GM12874 (cell line): Measurements from ENCODE around the gene HOXB1.

Source experiments
- TF ChIP-seq, protein P1 (sequence below): IDR thresholded peaks from 2 replicates; pipeline ENCODE4 v1.5.1; 2011; ENCODE audit warnings: low read depth, mild to moderate bottlenecking, control low read depth, low read length, moderate library complexity; ENCODE audit not compliant: insufficient read depth

Gene HOXB1

DNA sequence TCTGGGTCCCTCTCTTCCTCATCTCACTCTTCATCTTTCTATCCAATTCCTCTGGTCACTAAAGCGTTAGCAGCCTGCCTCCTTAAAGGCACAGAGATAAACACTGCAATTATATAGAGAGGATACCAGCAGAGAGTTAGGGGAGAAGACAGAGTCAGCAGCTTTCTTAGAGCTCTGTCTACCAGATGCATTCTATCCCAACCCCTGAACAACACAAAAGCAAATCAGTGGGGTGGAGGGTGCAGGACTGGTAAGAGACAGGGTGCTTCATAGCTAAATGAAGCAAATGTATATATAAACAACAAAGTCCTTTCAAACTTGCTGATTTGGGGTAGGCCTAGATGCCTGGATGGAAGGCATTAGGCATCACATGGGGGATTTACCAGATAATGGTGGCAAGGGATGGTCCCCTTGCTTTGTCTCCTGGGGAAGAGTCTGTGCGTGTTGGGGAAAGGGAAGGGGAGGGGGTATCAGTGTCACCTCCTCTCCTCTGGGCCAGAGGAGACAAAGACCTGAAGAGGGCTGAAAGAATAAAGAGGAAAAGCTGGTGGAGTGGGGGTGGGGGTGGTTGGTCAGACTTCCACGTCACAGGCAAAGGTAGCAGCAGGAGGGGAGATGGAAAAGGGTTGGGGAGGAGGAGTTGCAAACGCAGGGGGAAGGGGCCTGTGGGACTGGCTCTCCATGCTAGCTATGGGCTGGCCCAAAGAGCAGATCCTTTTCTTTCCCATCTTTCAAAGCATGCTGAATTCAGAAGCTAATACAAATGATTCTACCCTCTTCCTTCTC, 35.3 kb upstream of the HOXB1 start:
- TF ChIP-seq, protein P1, sequence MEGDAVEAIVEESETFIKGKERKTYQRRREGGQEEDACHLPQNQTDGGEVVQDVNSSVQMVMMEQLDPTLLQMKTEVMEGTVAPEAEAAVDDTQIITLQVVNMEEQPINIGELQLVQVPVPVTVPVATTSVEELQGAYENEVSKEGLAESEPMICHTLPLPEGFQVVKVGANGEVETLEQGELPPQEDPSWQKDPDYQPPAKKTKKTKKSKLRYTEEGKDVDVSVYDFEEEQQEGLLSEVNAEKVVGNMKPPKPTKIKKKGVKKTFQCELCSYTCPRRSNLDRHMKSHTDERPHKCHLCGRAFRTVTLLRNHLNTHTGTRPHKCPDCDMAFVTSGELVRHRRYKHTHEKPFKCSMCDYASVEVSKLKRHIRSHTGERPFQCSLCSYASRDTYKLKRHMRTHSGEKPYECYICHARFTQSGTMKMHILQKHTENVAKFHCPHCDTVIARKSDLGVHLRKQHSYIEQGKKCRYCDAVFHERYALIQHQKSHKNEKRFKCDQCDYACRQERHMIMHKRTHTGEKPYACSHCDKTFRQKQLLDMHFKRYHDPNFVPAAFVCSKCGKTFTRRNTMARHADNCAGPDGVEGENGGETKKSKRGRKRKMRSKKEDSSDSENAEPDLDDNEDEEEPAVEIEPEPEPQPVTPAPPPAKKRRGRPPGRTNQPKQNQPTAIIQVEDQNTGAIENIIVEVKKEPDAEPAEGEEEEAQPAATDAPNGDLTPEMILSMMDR: no peak

DNA sequence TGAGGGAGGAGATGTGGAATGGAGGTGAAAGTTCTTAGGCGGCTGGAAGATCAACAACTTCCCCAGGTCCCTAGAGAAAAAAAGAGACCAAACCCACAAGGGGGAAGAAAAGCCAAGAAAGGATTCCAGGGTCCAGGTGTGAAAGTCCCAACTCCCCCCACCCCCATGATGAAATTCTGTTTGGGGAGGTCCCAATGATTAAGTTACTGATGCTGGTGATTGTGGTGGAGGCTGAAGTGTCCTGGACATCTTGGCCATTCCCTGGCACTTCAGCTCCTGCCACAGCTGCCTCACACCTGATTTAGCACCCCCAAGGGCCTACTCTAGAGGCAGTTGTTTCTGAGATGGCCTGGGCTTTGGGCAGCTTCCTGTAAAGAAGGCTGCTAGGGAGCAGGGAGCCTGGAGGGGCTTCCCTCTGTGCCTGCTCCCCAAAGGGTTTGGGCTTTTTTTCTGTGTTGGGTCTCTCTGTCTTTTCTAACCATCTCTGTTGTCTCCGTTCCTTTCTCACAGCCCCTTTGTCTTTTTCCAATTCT, 34.3 kb upstream of the HOXB1 start:
- TF ChIP-seq, protein P1: no peak

DNA sequence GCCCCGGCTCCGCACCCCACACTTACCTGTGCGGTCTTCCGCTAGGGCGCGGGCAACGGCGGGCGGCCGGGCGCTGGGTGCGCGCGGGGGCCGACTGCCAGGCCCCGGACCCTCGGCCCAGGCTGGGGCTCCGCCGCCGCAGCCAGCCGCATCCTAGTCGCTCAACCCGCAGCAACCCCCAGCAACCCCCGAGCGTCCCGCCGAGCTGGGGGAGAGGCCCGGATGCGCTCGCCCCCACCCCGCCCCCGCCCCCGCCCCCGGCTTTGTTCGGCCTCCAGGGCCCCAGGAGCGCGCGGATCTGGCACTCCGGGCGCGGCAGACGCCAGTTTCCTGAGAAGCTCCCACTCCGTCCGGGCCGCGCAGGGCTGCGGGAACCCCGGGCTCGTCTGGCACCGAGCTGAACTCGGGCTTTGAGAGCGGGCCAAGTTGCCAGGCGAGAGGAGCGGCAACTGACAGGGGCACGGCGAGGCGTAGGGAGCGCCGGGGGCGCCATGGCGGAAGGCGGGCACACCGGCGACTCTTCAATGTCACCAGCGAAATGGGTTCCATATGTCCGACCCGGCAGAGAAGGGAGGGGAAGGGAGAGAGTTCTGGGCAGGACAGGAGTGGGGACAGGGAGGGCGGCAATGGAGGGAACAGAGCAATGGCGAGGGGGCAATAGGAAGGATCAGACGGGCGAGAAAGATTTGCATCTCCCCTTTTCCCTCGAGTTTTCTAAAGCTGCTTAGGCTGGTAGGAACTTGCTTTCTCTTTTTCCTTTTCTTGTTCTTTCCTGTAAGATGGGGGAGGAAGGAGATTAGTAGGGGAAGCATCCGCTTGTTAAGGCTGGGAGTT, 33.6 kb upstream of the HOXB1 start:
- TF ChIP-seq, protein P1: no peak

DNA sequence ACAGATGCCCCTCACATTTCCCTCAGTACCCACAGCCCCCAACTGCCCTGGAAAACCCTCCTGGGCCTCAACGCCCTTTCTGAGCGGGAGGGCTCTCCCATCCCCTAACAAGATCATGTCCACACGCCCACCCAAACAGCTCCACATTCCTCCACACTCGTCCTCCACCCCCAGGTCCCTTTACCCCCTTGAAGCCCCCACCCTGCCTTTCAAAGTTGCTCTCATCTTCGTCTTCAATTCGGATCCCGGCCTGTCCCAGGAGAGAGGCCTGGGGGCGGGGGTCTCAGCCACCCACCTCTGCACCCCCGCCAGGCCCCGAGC, 33.0 kb upstream of the HOXB1 start:
- TF ChIP-seq, protein P1: no peak

DNA sequence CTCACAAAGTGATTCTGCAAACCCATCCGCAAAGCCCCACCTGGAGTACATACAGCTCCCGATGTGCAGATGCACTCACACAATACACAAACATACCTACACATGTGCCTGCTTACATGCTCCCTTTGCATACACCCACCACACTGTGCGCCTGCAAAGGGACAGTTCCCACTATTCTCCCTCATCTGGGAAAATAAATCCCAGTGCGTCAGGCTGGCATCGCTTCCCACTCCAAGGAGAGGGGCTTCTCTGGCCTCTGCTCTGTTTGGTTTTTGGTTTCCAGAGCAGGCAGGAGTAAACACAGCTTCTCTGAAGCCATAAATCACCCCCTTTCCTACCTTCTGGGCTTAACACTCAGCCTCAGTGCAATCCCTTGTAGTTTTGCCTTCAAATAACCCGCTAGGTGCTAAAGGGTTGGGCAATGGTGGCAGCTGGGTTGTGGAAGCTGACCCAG, 32.6 kb upstream of the HOXB1 start:
- TF ChIP-seq, protein P1: no peak

DNA sequence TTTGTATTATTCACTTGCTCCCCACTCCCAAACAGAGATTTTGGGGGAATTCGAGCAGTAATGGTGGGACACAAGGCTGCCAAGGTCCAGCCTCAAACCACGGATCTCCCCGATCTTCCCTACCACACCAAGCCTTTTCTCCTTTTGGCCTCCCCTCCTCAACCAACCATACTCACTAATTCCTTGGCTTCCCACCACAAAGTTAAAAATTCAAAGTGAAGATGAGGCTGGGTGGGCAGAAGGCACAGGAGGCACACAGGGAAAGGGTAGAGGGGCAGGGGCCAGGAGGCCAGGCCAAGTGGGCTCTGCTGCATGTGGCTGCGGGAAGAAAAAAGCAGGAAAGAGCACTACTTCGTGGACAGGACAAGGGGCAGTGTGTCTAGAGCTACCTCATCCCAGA, 32.1 kb upstream of the HOXB1 start:
- TF ChIP-seq, protein P1: no peak

DNA sequence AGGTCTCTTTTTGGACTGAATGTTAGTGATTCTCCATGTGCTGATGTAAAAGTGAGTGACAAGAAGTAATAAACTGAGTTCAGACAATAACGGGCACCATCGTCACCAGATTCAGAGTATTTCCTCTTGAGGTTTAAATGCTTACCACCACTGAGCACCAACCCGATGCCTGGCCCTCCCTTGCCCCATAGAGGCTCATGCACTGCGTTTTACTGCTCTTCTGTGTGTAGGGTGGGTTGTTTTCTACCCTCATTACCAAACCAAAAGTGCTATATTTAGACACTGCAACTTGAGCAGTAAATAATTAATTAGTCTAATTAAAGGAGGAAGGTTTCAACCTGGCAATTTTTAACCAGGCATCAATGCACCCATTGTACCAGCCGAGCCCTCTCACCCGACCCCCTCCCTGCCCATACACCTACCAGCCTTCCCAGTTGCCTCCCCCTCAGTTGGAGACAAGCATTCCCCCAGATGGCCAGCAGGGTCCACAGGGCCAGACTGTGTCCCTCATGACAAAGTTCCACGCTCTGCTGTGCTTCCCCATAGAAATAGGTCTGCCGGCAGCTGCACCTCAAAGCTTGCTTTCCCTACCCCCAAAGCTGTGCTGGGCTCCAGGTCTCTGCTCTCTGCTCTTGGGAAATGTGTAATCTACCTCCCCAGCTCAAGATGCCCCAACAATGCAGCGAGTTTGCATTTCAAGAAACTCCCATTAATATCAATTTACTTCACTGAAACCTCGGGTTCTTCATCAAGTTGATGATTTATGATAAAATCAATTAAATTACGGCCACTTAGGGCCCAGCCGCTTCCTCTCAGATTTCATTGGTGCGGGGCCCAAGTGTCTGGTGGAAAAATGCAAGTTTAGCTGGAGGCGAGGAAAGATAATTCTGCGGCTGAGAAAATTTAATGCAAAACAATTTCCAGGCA, 31.3 kb upstream of the HOXB1 start:
- TF ChIP-seq, protein P1: peak; percentile 65
